ENCODE measurements around the gene GBF1. TPM values are rescaled to one million over a fixed set of nuclear protein-coding genes. Genes with fewer than 3 reads are reported as not detected.

GBF1 gene
- polyA plus RNA-seq, 3 donors: 4.2 to 17.4 (median 11.9) TPM

- Histone ChIP-seq H3K4me2 (replicated peaks; ENCODE audit: extremely low read depth, low read length, poor library complexity, severe bottlenecking) (no peak overlapping the region), H2AFZ (ENCODE audit: insufficient read depth, low read depth, low read length, poor library complexity, severe bottlenecking) (no peak overlapping the region), H3K36me3 (replicated peaks in 1 of 2; ENCODE audit: control insufficient read depth in 1 of 2, insufficient read depth in 2 of 2, low read length in 2 of 2) (peaks cover 21 to 22% of the 10 kb centered on the region in 2 donors), H3K9me3 (replicated peaks in 1 of 2; ENCODE audit: control insufficient read depth in 1 of 2, insufficient read depth in 1 of 2, low read length in 2 of 2) (no peaks in the 10 kb centered on the region), H3K9ac (ENCODE audit: insufficient read depth, low read length, poor library complexity, severe bottlenecking) (no peak overlapping the region), H3K27ac (ENCODE audit: low read depth in 1 of 2, low read length in 2 of 2) (no peak overlapping the region), H4K20me1 (ENCODE audit: insufficient read depth, low read length) (peaks cover 31% of the 10 kb centered on the region), H3K79me2 (ENCODE audit: insufficient read depth, low read length) (peaks cover 18% of the 10 kb centered on the region), H3K27me3 (ENCODE audit: control insufficient read depth in 2 of 2, insufficient read depth in 2 of 2, low read length in 2 of 2) (no peaks in the 10 kb centered on the region), H3K4me3 (replicated peaks in 1 of 3; ENCODE audit: low read depth in 2 of 3, low read length in 3 of 3) (no peak overlapping the region), H3K4me1 (ENCODE audit: control insufficient read depth in 1 of 2, insufficient read depth in 2 of 2, low read length in 2 of 2) (peaks cover 19 to 24% of the 10 kb centered on the region in 2 donors)
- Mint-ChIP-seq H3K36me3 (peaks cover 30 to 38% of the 10 kb centered on the region in 2 donors), H3K27ac (no peak overlapping the region), H3K9me3 (no peaks in the 10 kb centered on the region), H3K4me3 (no peak overlapping the region), H3K27me3 (ENCODE audit: low read depth in 3 of 3) (no peaks in the 10 kb centered on the region), H3K4me1 (peaks cover 17% of the 10 kb centered on the region)
- intact Hi-C loops (cut with micrococcal nuclease): no loop called here
- WGBS (ENCODE audit: insufficient coverage): 100% methylated on average over 1 of the region's 1 CpG
- TF ChIP-seq CTCF (IDR thresholded peaks at IDR 0.05): no peak
- no peak for DNase-seq
Observed at GRCh38 chr10:102425444-102425843, 180.1 kb downstream of the GBF1 start.

DNA sequence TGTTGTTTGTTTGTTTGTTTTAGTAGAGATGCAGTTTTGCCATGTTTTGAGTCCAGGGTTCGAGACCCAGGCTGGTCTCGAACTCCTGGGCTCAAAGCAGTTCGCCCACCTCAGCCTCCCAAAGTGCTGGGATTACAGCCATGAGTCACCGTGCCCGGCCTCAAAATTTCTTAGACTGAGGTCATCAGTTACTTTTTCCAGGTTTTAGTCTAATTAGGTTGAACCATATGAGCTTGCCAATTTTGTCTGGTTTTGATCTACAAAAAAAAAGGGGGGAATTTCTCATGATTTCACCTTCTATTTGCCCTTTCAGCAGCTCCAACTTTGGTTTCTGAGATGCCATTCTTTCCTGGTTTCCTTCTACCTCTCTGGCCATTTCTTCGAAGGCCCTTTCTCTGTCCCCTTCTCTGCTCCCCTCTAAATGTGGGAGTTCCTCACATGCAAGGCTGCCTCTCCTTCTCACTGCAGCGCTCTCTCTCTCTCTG lies 181.5 kb downstream of the GBF1 start:
- Mint-ChIP-seq H3K36me3 (peaks cover 33 to 38% of the 10 kb centered on the region in 2 donors), H3K9me3 (peaks cover 0 to 1% (median 0%) of the 10 kb centered on the region in 7 donors), H3K4me3 (no peak overlapping the region), H3K4me1 (peaks cover 21% of the 10 kb centered on the region), H3K27me3 (ENCODE audit: low read depth in 3 of 3) (no peaks in the 10 kb centered on the region), H3K27ac (no peak overlapping the region)
- Histone ChIP-seq H3K4me1 (ENCODE audit: control insufficient read depth in 1 of 2, insufficient read depth in 2 of 2, low read length in 2 of 2) (peaks cover 20 to 22% of the 10 kb centered on the region in 2 donors), H2AFZ (ENCODE audit: insufficient read depth, low read depth, low read length, poor library complexity, severe bottlenecking) (no peak overlapping the region), H3K79me2 (ENCODE audit: insufficient read depth, low read length) (peaks cover 20% of the 10 kb centered on the region), H3K9ac (ENCODE audit: insufficient read depth, low read length, poor library complexity, severe bottlenecking) (no peak overlapping the region), H4K20me1 (ENCODE audit: insufficient read depth, low read length) (peaks cover 29% of the 10 kb centered on the region), H3K27ac (ENCODE audit: low read depth in 1 of 2, low read length in 2 of 2) (no peak overlapping the region), H3K36me3 (replicated peaks in 1 of 2; ENCODE audit: control insufficient read depth in 1 of 2, insufficient read depth in 2 of 2, low read length in 2 of 2) (peaks cover 21 to 22% of the 10 kb centered on the region in 2 donors), H3K27me3 (ENCODE audit: control insufficient read depth in 2 of 2, insufficient read depth in 2 of 2, low read length in 2 of 2) (no peaks in the 10 kb centered on the region), H3K4me3 (replicated peaks in 1 of 3; ENCODE audit: low read depth in 2 of 3, low read length in 3 of 3) (no peak overlapping the region), H3K4me2 (replicated peaks; ENCODE audit: extremely low read depth, low read length, poor library complexity, severe bottlenecking) (no peak overlapping the region), H3K9me3 (replicated peaks in 1 of 2; ENCODE audit: control insufficient read depth in 1 of 2, insufficient read depth in 1 of 2, low read length in 2 of 2) (no peaks in the 10 kb centered on the region)
- TF ChIP-seq CTCF (IDR thresholded peaks at IDR 0.05): no peak
- intact Hi-C loops (cut with micrococcal nuclease): no loop called here
- WGBS (ENCODE audit: insufficient coverage): 92% methylated on average over 7 of the region's 7 CpGs
- no peak for DNase-seq

Measured in CD14-positive monocyte (primary cell).